DMS153 treated with DMSO at 0.1 percent for 48 hours (cell line): ENCODE data around the gene SLC30A2.

Experiments
- DNase-seq: peaks from one replicate; lab custom pipeline; 2025; ENCODE audit not compliant: unreplicated experiment; lab: John Stamatoyannopoulos, UW

The SLC30A2 gene

DNA sequence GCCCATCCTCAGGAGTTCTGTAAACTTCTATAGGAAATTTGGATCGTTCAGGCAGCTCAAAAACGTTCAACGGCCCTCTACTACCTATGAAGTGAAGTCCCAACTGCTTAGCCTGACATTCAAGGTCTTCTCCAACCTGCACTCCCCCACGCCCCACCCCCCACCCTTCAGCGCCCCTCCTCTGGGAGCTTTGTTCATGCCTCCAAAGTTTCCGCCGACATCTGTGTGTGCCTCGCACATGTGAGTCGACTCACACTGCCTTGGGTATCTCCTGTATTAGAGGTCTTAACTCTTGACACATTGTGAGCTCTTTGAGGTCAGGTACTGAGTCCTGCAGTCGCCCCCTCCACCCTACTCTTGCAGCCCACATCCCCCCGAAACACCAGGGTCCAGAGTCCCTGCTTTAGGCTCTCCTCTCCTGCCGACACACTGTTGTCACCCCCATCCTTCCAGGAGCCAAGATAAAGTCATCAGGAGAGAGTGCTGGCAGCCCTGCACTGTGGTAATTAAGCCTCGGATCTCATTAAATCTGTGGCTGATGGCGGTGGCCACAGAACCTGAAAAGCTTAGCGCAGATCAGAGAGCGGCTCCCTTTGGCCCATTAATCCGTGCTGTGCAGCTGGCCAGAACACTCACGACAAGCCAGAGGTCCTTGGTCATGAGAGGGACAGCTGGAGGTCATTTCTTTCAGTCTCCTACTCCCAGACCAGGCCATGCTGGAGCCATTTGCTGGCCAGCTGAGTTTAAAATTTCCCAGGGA, 46.7 kb downstream of the SLC30A2 start:
- DNase-seq: no peak

GRCh38 chr1:25997828-25998761, 47.8 kb downstream of the SLC30A2 start, which contains the start of gene PAFAH2:
TSS of gene PAFAH2 (minus strand) at chr1:25998063. CDS start at chr1:25990816, 7,247 bp downstream.
- DNase-seq: peak; percentile 100

DNA sequence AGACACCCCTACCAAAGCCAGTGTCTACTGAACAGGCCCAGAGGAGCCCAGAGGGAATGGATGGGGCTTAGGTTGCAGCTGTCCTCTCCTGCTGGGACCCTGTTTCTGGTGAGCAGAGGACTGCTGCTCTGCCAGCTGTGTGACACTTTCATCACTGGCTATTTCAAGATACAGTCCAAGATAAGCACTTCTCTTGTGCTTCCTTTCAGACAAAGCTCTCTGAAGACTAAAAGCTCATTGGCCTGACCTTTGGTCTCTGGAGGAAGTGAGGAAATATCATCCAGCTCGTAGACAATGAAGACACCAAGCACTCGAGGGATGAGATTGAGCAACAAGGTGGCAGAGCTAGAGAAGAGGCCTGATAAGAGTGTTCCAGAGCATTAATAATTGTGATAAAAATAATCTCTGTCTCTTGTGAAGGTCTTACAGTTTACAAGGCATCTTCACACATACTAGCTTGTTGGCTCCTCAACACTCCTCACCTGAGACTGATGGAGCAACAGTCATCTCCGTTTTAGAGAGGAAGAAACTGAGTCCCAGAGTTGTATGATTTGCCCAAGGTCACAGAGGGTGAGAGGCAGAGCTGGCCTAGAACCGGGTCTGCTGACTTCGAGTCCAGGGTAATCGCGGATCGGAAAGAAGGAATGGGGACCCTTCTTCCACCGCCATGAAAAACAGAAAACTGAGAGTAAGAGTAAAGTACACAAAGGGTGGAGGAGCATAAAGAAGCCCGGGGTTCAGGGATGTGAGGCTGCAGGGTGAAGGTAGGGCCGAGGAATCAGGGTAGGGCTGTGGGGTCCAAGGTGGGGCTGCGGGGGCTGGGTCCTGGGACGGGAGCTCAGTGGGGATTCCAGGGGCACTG, 48.7 kb downstream of the SLC30A2 start:
- peak; percentile 19 for DNase-seq

DNA sequence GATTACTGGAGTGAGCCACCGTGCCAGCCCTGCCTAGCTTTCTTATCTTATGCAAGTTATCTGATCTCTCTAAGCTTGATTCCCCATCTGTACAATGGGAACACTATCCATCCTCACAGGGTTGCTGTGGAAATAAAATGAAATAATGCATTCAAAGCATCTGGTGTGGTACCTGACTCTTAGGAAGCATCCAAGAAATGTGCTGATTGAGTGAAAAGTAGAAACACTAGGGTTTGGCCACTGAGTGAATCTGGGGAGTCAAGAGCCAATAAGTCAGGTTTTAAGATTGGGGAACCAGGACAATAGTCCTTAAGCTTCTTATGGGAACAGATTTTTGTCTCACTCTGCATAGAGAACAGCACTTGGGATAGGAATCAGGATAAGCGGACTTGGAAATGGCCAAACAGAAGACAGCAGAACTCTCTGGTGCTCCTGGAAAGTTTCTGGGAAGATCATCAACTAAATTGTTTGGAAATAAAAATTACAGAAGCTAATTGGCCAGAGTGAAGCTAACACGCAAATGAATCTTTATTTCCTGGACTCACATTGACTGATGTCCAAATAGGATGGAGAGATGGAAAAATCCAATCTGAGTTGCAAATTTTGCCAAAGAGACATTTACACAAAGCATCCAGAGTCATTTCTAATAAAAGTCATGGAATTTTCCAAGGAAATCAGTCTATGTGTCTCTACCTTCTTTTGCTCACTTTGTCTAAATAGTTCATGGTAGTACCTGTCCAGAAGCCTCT, 51.3 kb downstream of the SLC30A2 start:
- DNase-seq: no peak

DNA sequence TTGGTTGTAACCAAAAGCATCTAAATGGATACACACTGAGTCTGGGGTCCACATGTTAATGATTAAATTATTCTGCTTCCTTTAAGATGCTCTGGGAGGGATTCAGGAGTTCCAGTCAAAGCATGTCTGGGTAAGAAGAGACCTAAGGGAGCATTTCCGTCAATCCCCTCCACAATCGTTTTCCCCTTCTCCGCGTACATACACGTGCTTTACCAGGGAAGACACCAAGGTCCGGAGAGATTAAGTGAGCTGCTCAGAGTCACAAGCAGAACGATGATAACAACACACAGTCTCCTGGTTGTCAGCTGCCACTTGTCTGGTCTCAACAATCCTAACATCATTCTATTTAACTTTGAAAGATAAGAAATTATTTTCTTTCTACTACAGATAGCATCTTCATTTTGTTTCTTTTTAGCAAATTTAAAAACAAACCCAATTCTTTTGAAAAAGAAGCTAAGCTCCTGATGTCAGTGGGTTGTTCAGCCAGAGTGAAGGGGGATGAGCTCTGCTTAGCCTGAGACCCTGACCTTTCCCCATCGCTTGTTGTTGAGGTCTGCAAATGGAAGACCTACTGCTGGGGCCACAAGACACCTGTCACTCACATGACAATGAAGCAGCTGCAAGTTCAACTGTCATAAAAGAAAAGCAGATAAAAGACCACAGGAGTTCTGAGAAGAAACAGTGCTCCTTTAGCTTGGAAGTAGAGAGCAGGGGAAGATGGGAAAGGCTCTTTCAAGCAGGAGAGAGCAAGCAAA, 52.5 kb downstream of the SLC30A2 start:
- no peak for DNase-seq

DNA sequence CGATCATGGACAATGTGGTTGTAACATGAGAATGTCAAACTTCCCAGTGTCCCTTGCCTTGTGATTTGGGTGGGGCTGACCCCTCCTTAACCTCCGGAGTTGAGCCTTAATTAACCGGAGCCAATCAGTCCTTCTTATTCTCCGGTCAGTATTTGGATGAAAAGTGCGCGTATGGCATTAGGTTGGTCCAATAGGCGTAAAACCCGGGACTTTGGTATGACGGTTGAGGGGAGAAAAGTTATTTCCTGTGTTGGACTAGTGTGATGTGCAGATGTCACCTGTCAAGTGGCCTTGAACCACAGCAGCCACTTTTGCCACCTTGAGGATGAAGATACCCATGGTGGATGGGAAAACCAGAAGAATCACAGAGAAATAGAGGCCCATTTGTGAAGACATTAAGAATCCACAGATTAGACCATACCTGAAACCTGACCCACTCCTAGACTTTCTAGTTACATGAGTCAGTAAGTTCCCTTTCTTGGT, 53.2 kb downstream of the SLC30A2 start:
- no peak for DNase-seq

GRCh38 chr1:25991937-25992688, 53.8 kb downstream of the SLC30A2 start:
- no peak for DNase-seq

DNA sequence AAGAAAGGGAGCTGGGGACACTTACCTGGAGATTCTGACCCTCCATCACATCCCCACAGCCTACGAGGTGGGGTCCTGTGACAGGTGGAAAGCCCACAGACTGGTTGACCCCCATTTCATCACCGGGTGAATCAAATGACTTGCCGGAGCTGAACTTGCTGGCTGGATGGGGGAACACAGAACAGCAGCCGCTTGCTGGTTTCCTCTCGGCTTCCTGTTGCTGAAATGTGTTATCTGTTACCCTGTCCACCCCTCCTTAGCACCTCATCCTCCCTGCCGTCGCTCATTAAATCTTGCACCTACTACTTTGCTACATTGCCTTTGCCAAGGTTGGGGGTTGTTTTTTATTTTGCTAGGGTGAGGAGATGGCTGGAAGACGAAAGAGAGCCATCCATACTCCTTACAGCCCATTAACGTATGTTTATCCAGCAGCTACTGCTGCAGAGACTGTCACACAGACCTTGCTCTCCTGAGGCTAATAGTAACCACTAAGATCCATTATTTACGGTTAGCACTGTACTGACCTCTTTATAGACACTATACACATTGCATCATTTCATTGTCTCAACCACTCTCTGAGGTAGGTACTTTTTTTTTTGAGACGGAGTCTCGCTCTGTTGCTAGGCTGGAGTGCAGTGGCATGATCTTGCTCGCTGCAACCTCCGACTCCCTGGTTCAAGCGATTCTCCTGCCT, 55.1 kb downstream of the SLC30A2 start:
- DNase-seq: no peak

- DNase-seq: no peak
These were observed 55.7 kb downstream of the SLC30A2 start for GRCh38 chr1:25990251-25990650.

DNA sequence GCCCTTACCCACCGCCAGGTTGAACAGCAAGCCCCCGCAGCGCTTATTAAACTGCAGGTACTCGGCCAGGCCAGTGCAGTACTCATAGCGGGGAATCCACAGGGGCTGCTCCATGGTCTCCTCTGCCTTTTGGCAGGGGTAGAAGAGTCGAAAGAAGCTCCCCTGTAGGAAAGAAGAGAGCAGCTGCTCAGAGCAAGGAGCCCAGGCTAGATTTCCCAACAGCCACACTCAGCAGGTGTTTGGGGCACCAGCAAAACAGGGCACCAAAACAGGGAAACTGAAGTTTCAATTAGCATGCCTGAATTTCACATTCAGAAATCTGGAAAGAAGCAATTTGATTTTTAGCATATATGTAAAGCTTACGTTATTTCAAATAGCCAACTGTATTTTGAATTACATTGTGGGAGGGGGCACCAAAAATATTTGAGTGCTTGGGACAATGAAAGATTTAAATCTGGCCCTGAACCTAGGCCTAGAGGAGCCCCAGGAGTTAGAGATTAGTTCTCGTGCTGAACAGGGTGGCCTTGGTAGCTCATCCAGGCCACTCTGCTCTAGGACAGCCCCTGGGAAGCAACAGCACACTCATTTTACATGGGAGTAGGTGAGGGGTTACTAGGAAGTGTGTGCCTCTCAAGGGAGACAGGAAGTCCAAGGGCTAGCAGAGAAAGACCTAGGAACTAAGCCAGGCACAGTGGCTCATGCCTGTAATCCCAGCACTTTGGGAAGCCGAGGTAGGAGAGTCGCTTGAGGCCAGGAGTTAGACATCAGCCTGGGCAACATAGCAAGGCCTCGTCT, 56.3 kb downstream of the SLC30A2 start:
- no peak for DNase-seq

DNA sequence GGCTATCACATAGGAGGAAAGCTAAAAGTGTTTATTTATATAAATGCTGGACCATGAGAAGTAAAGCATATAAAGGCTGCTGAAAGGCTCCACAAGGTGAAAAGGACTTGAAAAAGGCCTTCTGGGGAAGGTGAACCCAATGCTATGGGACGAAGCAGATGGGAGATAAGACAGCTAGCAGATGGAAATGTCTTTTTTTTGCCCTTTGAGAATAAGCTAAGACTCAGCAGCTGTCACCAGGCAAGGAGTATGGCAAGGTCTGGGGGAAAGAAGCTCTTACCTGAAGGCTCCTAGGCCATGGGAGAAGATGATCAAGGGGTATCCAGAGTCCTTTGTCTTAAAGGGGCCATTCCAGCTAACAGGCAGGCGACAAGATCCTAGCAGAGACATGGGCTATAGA, 58.0 kb downstream of the SLC30A2 start:
- no peak for DNase-seq
